K562 (cell line): ENCODE results near the gene OST4. TPM values are rescaled to one million over a fixed set of nuclear protein-coding genes. Genes with fewer than 3 reads are reported as not detected.
A peak's percentile ranks its signal among the peaks of the same experiment; 100 is the strongest.

ENCODE experiments used
- FIP1L1 ChIP-seq: fragments of 200-400 bp; formaldehyde crosslinking; IDR thresholded peaks from 2 replicates; pipeline ENCODE4 v1.6.1; 2018; ENCODE audit warnings: mild to moderate bottlenecking, low read depth, low read length; ENCODE audit not compliant: poor library complexity, severe bottlenecking
- POLR2AphosphoS2 ChIP-seq: IDR thresholded peaks from 2 replicates; pipeline ENCODE4 v1.6.1; 2012; ENCODE audit warnings: low read length, improper control_type of control experiment
- ZNF140 ChIP-seq: fragments of 250-450 bp; sonication (Bioruptor Pico); IDR thresholded peaks from 2 replicates; pipeline ENCODE4 v1.8.0; 2021; ENCODE audit warnings: moderate library complexity, mild to moderate bottlenecking, inconsistent platforms
- polyA plus RNA-seq, 8 experiments: library from polyadenylated mRNA; depleted of rRNA in 4 of 8; stranded (reverse) in 5 of 8; unstranded in 3 of 8; fragments of >200 nt; fragmentation: Nextera tagmentation in 2 of 8; fragmentation: Illumina TruSeq in 1 of 8; extraction: Ambion mirVana in 2 of 8; extraction: Trizol in 1 of 8; gene quantifications; 2 replicates each; pipeline versions ENCODE4 v1.2.1 to v1.2.3, GENCODE V29; 2011 to 2014; ENCODE audit warnings: inconsistent platforms in 1 of 8, missing spikeins in 1 of 8
- total RNA-seq, 7 experiments: library from RNA; depleted of rRNA in 6 of 7; stranded (reverse); fragments of >200 nt in 6 of 7; fragmentation: Illumina TruSeq in 2 of 7; extraction: Trizol in 2 of 7; gene quantifications; 2 replicates each; pipeline versions ENCODE4 v1.2.1 to v1.2.3, GENCODE V29; 2011 to 2021; ENCODE audit warnings: low replicate concordance in 1 of 7
- TF ChIP-seq, protein P1 (sequence below): fragments of 200-800 bp; sonication (Bioruptor generic); IDR thresholded peaks from 2 replicates; pipeline ENCODE4 v1.6.1; 2016; ENCODE audit warnings: missing genetic modification characterization, missing compliant biosample characterization
- TF ChIP-seq, protein P2 (sequence below): fragments of 450-650 bp; IDR thresholded peaks from 2 replicates; pipeline ENCODE4 v1.6.1; 2017; ENCODE audit warnings: antibody characterized with exemption
- TF ChIP-seq, protein P3 (sequence below): sonication (generic); formaldehyde crosslinking; IDR thresholded peaks from 2 replicates; pipeline ENCODE4 v1.8.0; 2022; ENCODE audit warnings: missing genetic modification reagents, mild to moderate bottlenecking, borderline replicate concordance

The OST4 gene
- total and polyA plus RNA-seq, 9 of the 15 experiments (the other 6 are each of a cell fraction or from before 2014, with no cell fraction given), result 186 to 1,155 (median 355) TPM

DNA sequence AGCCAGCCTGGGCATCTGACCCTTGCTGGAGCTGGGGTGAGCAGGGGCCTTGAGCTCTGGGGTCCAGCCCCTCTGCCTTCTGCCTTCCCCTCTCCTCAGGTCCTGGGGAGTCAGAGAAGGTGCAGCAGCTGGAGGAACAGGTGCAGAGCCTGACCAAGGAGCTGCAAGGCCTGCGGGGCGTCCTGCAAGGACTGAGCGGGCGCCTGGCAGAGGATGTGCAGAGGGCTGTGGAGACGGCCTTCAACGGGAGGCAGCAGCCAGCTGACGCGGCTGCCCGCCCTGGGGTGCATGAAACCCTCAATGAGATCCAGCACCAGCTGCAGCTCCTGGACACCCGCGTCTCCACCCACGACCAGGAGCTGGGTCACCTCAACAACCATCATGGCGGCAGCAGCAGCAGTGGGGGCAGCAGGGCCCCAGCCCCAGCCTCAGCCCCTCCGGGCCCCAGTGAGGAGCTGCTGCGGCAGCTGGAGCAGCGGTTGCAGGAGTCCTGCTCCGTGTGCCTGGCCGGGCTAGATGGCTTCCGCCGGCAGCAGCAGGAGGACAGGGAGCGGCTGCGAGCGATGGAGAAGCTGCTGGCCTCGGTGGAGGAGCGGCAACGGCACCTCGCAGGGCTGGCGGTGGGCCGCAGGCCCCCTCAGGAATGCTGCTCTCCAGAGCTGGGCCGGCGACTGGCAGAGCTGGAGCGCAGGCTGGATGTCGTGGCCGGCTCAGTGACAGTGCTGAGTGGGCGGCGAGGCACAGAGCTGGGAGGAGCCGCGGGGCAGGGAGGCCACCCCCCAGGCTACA, 10.7 kb upstream of the OST4 start (continued):
- TF ChIP-seq, protein P1, sequence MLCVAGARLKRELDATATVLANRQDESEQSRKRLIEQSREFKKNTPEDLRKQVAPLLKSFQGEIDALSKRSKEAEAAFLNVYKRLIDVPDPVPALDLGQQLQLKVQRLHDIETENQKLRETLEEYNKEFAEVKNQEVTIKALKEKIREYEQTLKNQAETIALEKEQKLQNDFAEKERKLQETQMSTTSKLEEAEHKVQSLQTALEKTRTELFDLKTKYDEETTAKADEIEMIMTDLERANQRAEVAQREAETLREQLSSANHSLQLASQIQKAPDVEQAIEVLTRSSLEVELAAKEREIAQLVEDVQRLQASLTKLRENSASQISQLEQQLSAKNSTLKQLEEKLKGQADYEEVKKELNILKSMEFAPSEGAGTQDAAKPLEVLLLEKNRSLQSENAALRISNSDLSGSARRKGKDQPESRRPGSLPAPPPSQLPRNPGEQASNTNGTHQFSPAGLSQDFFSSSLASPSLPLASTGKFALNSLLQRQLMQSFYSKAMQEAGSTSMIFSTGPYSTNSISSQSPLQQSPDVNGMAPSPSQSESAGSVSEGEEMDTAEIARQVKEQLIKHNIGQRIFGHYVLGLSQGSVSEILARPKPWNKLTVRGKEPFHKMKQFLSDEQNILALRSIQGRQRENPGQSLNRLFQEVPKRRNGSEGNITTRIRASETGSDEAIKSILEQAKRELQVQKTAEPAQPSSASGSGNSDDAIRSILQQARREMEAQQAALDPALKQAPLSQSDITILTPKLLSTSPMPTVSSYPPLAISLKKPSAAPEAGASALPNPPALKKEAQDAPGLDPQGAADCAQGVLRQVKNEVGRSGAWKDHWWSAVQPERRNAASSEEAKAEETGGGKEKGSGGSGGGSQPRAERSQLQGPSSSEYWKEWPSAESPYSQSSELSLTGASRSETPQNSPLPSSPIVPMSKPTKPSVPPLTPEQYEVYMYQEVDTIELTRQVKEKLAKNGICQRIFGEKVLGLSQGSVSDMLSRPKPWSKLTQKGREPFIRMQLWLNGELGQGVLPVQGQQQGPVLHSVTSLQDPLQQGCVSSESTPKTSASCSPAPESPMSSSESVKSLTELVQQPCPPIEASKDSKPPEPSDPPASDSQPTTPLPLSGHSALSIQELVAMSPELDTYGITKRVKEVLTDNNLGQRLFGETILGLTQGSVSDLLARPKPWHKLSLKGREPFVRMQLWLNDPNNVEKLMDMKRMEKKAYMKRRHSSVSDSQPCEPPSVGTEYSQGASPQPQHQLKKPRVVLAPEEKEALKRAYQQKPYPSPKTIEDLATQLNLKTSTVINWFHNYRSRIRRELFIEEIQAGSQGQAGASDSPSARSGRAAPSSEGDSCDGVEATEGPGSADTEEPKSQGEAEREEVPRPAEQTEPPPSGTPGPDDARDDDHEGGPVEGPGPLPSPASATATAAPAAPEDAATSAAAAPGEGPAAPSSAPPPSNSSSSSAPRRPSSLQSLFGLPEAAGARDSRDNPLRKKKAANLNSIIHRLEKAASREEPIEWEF (CRISPR knock-in tag), result no peak
- TF ChIP-seq ZNF140 (CRISPR knock-in tag), result no peak
- TF ChIP-seq FIP1L1, result peak; percentile 8
- no peak for TF ChIP-seq POLR2AphosphoS2
- TF ChIP-seq, protein P2, sequence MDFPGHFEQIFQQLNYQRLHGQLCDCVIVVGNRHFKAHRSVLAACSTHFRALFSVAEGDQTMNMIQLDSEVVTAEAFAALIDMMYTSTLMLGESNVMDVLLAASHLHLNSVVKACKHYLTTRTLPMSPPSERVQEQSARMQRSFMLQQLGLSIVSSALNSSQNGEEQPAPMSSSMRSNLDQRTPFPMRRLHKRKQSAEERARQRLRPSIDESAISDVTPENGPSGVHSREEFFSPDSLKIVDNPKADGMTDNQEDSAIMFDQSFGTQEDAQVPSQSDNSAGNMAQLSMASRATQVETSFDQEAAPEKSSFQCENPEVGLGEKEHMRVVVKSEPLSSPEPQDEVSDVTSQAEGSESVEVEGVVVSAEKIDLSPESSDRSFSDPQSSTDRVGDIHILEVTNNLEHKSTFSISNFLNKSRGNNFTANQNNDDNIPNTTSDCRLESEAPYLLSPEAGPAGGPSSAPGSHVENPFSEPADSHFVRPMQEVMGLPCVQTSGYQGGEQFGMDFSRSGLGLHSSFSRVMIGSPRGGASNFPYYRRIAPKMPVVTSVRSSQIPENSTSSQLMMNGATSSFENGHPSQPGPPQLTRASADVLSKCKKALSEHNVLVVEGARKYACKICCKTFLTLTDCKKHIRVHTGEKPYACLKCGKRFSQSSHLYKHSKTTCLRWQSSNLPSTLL, result no peak
- TF ChIP-seq, protein P3, sequence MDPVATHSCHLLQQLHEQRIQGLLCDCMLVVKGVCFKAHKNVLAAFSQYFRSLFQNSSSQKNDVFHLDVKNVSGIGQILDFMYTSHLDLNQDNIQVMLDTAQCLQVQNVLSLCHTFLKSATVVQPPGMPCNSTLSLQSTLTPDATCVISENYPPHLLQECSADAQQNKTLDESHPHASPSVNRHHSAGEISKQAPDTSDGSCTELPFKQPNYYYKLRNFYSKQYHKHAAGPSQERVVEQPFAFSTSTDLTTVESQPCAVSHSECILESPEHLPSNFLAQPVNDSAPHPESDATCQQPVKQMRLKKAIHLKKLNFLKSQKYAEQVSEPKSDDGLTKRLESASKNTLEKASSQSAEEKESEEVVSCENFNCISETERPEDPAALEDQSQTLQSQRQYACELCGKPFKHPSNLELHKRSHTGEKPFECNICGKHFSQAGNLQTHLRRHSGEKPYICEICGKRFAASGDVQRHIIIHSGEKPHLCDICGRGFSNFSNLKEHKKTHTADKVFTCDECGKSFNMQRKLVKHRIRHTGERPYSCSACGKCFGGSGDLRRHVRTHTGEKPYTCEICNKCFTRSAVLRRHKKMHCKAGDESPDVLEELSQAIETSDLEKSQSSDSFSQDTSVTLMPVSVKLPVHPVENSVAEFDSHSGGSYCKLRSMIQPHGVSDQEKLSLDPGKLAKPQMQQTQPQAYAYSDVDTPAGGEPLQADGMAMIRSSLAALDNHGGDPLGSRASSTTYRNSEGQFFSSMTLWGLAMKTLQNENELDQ (CRISPR knock-in tag), result no peak
